Stimulated activated CD8-positive, alpha-beta memory T cell treated with anti-CD3 and anti-CD28 coated beads, Interleukin-4, amount 100 ng/mL, for 24 hours (primary cell): ENCODE measurements around the gene RUSF1.
"Not testable (repeated sequence)": the region's sequence is repeated elsewhere in the genome, so short reads cannot be mapped to it uniquely, and the experiment has no call there.

Experiments
- DNase-seq: peaks from one replicate; pipeline ENCODE4 v3.0.0-alpha.2; 2020; ENCODE audit warnings: low read depth

Gene RUSF1

GRCh38 chr16:31487071-31487719, 21.0 kb downstream of the RUSF1 start:
- no peak for DNase-seq

GRCh38 chr16:31486045-31486444, 22.1 kb downstream of the RUSF1 start:
- DNase-seq, result no peak

GRCh38 chr16:31485571-31485970, 22.6 kb downstream of the RUSF1 start:
- DNase-seq, result no peak

GRCh38 chr16:31484491-31485171, 23.6 kb downstream of the RUSF1 start:
- no peak for DNase-seq

- not testable (repeated sequence) for DNase-seq
Observed at GRCh38 chr16:31484048-31484447, 24.1 kb downstream of the RUSF1 start.

- DNase-seq, result no peak
Observed at GRCh38 chr16:31483081-31483480, 25.1 kb downstream of the RUSF1 start, which contains the start of gene SLC5A2. Gene SLC5A2 (plus strand): TSS chr16:31483123. CDS start chr16:31483137, 14 bp downstream.

- no peak for DNase-seq
Observed at GRCh38 chr16:31480851-31481536, 27.2 kb downstream of the RUSF1 start.

- no peak for DNase-seq
Observed at GRCh38 chr16:31479751-31480150, 28.4 kb downstream of the RUSF1 start.

- DNase-seq, result no peak
Observed at GRCh38 chr16:31478956-31479355, 29.2 kb downstream of the RUSF1 start.

GRCh38 chr16:31477220-31478216, 30.7 kb downstream of the RUSF1 start:
- DNase-seq, result no peak

- peak; percentile 82 for DNase-seq
Observed at GRCh38 chr16:31476303-31477219, 31.6 kb downstream of the RUSF1 start.

- DNase-seq, result no peak
Observed at GRCh38 chr16:31475946-31476302, 32.3 kb downstream of the RUSF1 start.

- no peak for DNase-seq
Observed at GRCh38 chr16:31474773-31475738, 33.1 kb downstream of the RUSF1 start.

- no peak for DNase-seq
Observed at GRCh38 chr16:31474173-31474714, 33.9 kb downstream of the RUSF1 start.

GRCh38 chr16:31473264-31473984, 34.8 kb downstream of the RUSF1 start:
- DNase-seq, result no peak

- DNase-seq, result peak; percentile 22
Observed at GRCh38 chr16:31472709-31473203, 35.4 kb downstream of the RUSF1 start.

- DNase-seq, result no peak
Observed at GRCh38 chr16:31471875-31472708, 36.1 kb downstream of the RUSF1 start, which contains the start of gene TGFB1I1. Gene TGFB1I1 (plus strand): TSS chr16:31472152. CDS start chr16:31472189, 37 bp downstream.
